Thyroid gland (tissue), 4 donors: ENCODE data around the gene MYPN. TPM values are rescaled to one million over a fixed set of nuclear protein-coding genes. Genes with fewer than 3 reads are reported as not detected.

ENCODE experiments used
- DNase-seq, 2 donors: peaks; one replicate each; pipeline ENCODE4 v3.0.0-alpha.2; 2019
- H3K27ac ChIP-seq, 3 donors: fragments of 200-600 bp; sonication (generic); 1 replicate in 2 of 3; 2 replicates in 1 of 3; pipeline ENCODE4 v1.5.1; 2016 to 2019; ENCODE audit warnings: mild to moderate bottlenecking in 1 of 3, moderate library complexity in 1 of 3
- H3K27me3 ChIP-seq: fragments of 200-600 bp; sonication (generic); one replicate; pipeline ENCODE4 v1.5.1; 2019
- H3K36me3 ChIP-seq, 2 donors: fragments of 200-600 bp; sonication (generic); one replicate each; pipeline ENCODE4 v1.5.1; 2016 to 2019
- H3K4me1 ChIP-seq, 2 donors: fragments of 200-600 bp; sonication (generic); one replicate each; pipeline ENCODE4 v1.5.1; 2017 to 2019
- H3K4me3 ChIP-seq, 3 donors: fragments of 200-600 bp; sonication (generic); replicated peaks in 1 of 3; 1 replicate in 2 of 3; 2 replicates in 1 of 3; pipeline ENCODE4 v1.5.1; 2016; ENCODE audit warnings: mild to moderate bottlenecking in 1 of 3
- H3K9me3 ChIP-seq: fragments of 200-600 bp; sonication (generic); one replicate; pipeline ENCODE4 v1.5.1; 2017
- POLR2A ChIP-seq, 2 donors: fragments of 450-650 bp; IDR thresholded peaks; one replicate each; pipeline ENCODE4 v1.6.1; 2017; ENCODE audit warnings: antibody characterized with exemption in 2 of 2, mild to moderate bottlenecking in 2 of 2, moderate library complexity in 1 of 2
- WGBS, 2 donors: methylation state at CpG; one replicate each; pipeline ENCODE4 v1.1.5; 2017; 5-methylcytosine and 5-hydroxymethylcytosine counted together
- intact Hi-C: fragments of 100-400 bp; cut with DNase I; formaldehyde crosslinking; loops from one replicate; pipeline ENCODE4 v1.15.1; 2023
- total RNA-seq, 4 donors: library from RNA; depleted of rRNA; stranded (reverse); fragments of >200 nt; gene quantifications; one replicate each; pipeline ENCODE4 v1.2.3, GENCODE V29; 2016
- TF ChIP-seq, protein P1 (sequence below), 6 experiments: fragments of 200-600 bp in 3 of 6; fragments of 450-650 bp in 3 of 6; sonication (generic) in 3 of 6; IDR thresholded peaks; one replicate each; pipeline ENCODE4 v1.5.1; 2016 to 2019; ENCODE audit warnings: antibody characterized with exemption in 6 of 6, mild to moderate bottlenecking in 2 of 6, inconsistent platforms in 1 of 6, moderate library complexity in 1 of 6

Gene MYPN
- total RNA-seq, 4 donors from 2014 or later, result 0.11 TPM; not detected in 3

DNA sequence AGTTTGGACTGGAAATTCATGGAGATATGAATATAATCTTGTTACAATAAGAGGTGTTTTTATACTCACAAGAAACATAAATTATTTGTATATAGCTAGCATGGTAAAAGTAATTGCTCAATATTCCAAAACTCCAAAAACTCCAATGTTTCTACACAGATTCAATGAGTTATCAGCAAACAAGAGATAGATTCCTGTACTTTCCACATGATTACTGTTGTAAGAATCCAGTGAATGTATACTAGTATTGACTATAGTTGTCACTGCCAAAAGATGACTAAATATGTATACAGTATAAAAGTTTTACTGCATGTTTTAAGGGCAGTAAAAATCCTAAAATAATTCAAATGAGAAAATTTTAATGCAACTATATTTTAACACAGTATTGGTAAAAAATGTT is 111.9 kb downstream of the MYPN start:
- no peak overlapping the region for H3K27ac ChIP-seq
- TF ChIP-seq, protein P1, sequence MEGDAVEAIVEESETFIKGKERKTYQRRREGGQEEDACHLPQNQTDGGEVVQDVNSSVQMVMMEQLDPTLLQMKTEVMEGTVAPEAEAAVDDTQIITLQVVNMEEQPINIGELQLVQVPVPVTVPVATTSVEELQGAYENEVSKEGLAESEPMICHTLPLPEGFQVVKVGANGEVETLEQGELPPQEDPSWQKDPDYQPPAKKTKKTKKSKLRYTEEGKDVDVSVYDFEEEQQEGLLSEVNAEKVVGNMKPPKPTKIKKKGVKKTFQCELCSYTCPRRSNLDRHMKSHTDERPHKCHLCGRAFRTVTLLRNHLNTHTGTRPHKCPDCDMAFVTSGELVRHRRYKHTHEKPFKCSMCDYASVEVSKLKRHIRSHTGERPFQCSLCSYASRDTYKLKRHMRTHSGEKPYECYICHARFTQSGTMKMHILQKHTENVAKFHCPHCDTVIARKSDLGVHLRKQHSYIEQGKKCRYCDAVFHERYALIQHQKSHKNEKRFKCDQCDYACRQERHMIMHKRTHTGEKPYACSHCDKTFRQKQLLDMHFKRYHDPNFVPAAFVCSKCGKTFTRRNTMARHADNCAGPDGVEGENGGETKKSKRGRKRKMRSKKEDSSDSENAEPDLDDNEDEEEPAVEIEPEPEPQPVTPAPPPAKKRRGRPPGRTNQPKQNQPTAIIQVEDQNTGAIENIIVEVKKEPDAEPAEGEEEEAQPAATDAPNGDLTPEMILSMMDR (IDR thresholded peaks at IDR 0.05), result no peak
- TF ChIP-seq POLR2A (IDR thresholded peaks at IDR 0.05), result no peak
- no peaks in the 10 kb centered on the region for H3K4me1 ChIP-seq
- intact Hi-C loops, result no loop called here
- no peak for DNase-seq
- H3K36me3 ChIP-seq, result no peaks in the 10 kb centered on the region
- H3K9me3 ChIP-seq, result no peaks in the 10 kb centered on the region
- H3K4me3 ChIP-seq, result no peak overlapping the region
- no peaks in the 10 kb centered on the region for H3K27me3 ChIP-seq

DNA sequence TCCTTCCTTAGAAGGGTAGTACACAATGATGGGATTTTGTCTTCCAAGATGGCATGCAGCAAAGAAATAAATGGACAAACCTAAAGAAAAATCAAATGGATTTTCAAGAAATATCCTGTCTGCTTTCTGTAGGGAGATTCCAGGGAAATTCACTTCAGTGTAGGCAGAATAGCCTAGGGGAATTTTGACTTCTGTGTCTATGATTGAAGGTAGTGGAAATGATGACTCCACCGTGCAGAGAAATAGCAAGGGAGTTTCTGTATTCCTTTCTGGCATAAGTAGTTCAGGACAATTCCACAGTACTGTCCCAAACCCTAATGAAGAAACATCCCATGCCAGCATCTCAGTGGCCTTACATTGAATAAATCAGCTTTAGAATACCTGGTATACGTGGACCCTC is 113.1 kb downstream of the MYPN start:
- 85 to 88% methylated on average over 2 of the region's 2 CpGs for WGBS, 2 donors
- no peaks in the 10 kb centered on the region for H3K9me3 ChIP-seq
- TF ChIP-seq, protein P1 (IDR thresholded peaks at IDR 0.05), result no peak
- TF ChIP-seq POLR2A (IDR thresholded peaks at IDR 0.05), result no peak
- H3K4me3 ChIP-seq, result no peak overlapping the region
- no peaks in the 10 kb centered on the region for H3K27me3 ChIP-seq
- H3K27ac ChIP-seq, result no peak overlapping the region
- H3K4me1 ChIP-seq, result no peaks in the 10 kb centered on the region
- DNase-seq, result no peak
- H3K36me3 ChIP-seq, result no peaks in the 10 kb centered on the region
- intact Hi-C loops, result no loop called here

DNA sequence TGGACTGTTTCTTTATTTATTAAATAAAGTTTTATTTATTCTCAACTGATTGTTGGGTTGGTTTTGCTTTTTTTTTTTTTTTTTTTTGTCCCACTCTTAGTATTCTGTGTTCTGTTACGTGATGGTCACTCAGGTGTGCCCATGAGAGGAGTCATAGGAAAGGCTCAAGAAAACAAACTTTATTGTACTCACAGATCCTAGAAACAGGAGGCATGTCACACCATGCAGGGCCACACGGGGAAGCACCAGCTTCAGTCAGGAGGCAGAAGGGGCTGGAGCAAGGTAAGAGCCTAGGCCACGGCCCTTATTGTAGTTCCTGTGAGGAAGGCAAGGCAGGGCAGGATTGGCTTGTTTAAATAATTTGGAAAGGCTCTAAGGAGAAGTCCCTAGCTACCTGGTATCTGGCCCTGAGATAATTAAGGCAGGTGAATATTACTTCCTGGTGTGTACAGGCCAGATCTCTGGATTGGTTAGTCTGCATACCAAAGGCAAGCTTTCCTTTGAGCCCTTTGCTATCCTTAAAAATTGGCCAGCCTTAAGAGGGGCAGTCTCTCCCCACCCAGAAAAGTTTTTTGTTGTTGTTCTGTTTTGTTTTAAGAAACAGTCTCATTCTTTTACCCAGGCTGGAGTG is 114.4 kb downstream of the MYPN start:
- intact Hi-C loops, result no loop called here
- DNase-seq, result no peak
- no peak overlapping the region for H3K4me3 ChIP-seq
- 59 to 62% methylated on average over 3 of the region's 3 CpGs for WGBS, 2 donors
- TF ChIP-seq, protein P1 (IDR thresholded peaks at IDR 0.05), result no peak
- TF ChIP-seq POLR2A (IDR thresholded peaks at IDR 0.05), result no peak
- no peak overlapping the region for H3K27ac ChIP-seq
- no peaks in the 10 kb centered on the region for H3K36me3 ChIP-seq
- H3K4me1 ChIP-seq, result no peaks in the 10 kb centered on the region
- no peaks in the 10 kb centered on the region for H3K9me3 ChIP-seq
- H3K27me3 ChIP-seq, result no peaks in the 10 kb centered on the region

DNA sequence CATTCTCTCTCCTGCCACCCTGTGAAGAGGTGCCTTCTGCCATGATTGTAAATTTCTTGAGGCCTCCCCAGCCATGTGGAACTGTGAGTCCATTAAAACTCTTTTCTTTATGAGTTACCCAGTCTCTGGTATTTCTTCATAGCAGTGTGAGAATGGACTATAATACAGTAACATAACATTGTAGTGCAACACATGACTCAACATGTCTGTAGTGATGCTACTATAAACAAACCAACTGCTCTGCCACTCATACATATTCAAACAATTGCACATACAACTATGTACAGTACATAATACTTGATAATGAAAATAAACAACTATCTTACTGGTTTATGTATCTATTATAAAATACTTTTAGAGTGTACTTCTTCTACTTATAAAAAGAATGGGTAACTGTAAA is 115.5 kb downstream of the MYPN start:
- H3K27ac ChIP-seq, result no peak overlapping the region
- no peaks in the 10 kb centered on the region for H3K4me1 ChIP-seq
- no peaks in the 10 kb centered on the region for H3K9me3 ChIP-seq
- no peaks in the 10 kb centered on the region for H3K36me3 ChIP-seq
- DNase-seq, result no peak
- TF ChIP-seq POLR2A (IDR thresholded peaks at IDR 0.05), result no peak
- TF ChIP-seq, protein P1 (IDR thresholded peaks at IDR 0.05), result no peak
- no peak overlapping the region for H3K4me3 ChIP-seq
- no peaks in the 10 kb centered on the region for H3K27me3 ChIP-seq
- intact Hi-C loops, result no loop called here

DNA sequence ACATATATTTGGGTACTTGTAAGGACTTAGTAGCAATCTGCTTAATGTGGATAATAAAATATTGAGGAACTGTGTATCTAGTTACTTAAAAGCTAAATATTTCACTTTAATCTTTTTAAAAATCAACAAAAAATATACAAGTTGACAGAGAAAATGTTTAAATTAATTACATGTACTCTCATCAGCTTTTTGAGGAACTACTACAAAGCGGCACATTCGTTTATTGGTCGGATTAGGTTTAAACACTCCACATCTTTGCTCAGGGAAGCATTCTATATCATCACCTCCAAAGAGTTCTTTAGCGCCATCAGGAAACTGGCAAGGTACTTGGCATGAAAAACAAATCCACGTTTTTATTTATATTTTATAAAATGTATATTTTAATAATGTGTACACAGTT is 121.0 kb downstream of the MYPN start:
- no peaks in the 10 kb centered on the region for H3K36me3 ChIP-seq
- H3K4me1 ChIP-seq, result peaks cover 4 to 10% of the 10 kb centered on the region in 2 donors
- no peaks in the 10 kb centered on the region for H3K9me3 ChIP-seq
- WGBS, 2 donors, result 81 to 83% methylated on average over 5 of the region's 5 CpGs
- H3K4me3 ChIP-seq, result no peak overlapping the region
- intact Hi-C loops, result no loop called here
- TF ChIP-seq, protein P1 (IDR thresholded peaks at IDR 0.05), result no peak
- no peak for TF ChIP-seq POLR2A (IDR thresholded peaks at IDR 0.05)
- no peaks in the 10 kb centered on the region for H3K27me3 ChIP-seq
- no peak overlapping the region for H3K27ac ChIP-seq
- no peak for DNase-seq
